GM20431 (cell line): Measurements from ENCODE around the gene CACNB2.

Experiments
- in situ Hi-C: fragments of 300-500 bp; cut with MseI, MboI; formaldehyde crosslinking; loops from one replicate; pipeline ENCODE4 v1.15.0; 2020; ENCODE audit warnings: low sequenced_read_pairs; ENCODE audit not compliant: unreplicated experiment

CACNB2 gene

DNA sequence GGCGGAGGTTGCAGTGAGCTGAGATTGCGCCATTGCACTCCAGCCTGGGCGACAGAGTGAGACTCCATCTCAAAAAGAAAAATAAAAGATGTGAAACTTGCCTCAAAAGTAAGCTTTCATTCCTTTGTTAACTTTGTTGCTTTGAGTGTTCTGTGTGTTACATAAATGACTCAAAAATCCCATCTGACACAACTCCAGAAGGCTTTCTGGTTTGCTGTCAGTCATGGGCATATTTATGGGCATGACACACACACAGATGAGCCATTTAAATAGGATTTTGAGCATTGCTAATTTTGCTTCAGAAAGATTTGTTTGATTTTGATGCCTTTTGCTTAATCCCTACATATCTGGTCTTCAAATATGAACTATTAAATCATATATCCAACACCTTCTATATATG is 82.6 kb downstream of the CACNB2 start:
- in situ Hi-C loops, result no loop called here

DNA sequence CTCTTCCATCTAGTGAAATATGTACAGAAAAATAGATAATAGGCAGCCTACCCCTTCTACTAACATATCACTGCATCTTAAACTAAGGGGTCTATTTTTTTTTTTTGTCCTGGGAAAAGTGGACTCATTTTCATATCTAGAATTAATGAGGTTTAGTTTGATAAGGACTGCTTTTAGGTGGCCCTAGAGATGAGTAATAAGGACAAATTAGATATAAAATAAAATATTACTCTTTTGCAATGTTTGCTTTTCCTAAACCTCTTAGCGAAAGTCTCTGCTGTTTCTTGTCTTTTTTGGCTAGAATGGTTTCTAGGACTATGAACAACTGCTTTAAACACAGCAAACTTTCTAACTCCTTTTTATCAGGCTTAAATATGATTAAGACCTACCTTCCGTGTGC is 83.7 kb downstream of the CACNB2 start:
- in situ Hi-C loops, result no loop called here

DNA sequence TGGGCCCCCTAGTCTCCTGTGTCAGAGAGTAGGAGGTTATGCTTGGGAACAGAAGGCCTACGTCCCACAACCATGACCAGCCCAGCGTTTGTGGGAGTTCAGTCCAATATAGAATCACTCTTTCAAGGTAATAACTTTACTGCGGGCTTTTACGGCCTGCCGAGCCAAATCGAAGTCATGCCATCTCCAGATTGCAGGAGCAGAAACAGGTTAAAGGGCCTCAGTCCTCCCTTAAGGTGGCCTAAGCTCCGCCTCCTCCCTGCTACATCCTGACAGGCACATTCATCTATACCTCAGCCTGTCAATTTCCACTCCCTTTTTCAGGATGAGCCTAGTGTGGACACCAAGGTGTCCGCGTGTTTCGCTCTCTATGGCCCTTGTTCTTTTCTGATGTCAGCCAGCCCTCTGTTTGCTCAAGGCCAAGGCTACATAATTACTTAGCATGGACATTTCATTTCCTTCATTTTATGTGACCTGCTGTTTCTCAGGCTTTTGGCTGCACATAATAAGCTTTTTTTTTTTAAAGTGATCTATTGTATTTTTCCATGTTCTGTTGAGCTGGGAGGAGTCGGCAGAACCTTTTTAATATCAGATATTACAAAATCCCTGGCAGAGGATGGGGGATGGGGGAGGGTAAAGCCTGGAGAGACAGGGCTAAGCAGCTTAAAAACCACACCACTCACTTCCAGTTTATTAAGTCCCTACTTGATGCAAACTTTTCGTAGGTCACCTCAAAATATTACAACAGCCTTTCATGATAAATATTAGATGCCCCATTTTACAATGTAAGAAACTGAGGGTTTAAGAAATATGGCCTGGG is 84.6 kb downstream of the CACNB2 start:
- in situ Hi-C loops, result no loop called here

DNA sequence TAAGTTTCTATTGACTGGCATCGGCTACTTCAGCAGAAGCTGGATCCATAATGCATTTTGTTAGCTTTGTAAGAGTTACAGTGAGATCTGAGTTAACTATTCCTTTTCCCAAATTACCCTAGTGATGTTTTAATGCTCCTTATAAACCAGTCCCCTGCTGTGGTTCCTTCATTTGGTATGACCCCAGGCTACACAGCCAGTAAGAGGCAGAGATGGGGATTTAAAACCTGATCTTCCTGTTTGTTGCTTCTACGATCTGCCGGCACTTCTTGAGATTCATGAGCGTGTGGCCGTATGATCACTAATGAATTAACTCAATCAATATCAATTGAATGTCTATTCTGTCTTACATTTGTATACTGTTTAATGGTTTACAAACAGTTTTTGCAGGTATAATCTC is 86.1 kb downstream of the CACNB2 start:
- in situ Hi-C loops, result no loop called here

DNA sequence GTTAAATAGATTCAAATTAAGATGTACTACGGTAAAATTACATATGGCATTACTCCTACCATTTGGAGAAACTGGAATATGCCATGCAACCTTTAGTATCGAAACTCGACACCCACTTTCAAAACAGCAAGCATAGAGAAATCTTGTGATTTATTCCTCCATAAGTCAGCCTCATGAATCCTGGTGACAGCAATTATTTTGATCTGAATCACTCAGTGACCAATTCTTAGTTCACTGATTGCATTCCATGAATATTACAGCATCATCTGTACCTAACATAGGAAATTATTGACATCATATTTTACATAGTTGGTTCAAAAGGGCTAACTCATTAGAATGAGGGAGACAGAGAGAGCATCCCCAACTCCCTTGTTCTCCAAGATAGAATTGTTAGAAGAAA is 89.6 kb downstream of the CACNB2 start:
- in situ Hi-C loops, result no loop called here

DNA sequence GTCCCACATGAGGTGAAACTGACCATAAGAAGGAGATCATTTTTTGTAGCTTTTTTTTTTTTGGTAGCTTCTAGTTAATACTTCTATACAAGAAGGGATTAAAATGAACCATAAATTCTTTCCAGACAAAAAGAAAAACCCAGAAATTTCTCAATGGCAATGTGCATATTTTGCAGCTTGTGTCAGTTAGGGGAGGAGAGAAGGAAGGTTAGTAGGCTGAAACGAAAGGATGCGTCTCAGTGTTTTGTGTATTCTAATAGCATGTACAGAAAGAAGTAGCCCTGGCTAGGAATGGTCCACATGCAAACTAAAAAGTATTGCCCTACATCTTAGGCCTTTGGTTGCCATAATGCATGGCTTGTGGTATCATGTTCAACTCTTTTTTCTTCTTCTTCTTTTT is 90.6 kb downstream of the CACNB2 start:
- in situ Hi-C loops, result no loop called here

DNA sequence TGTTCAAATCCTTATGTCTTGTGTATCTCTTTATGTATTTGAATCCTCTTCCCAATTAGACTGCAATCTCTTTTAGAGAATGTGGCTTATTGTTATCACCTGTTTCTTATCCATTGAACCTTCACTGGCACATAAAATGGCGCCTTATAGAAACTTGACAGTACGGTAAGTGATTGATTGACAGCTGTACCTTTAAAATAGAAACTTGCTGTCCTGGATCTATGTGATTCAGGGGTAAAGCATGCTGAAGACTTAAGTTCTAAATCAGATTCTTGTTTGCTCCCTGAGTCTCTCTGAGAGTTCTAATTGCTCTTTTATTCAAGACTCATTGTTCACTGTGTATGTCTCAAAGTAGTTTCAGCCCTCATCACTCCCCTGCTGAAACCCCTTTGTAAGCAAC is 91.3 kb downstream of the CACNB2 start:
- in situ Hi-C loops, result no loop called here

DNA sequence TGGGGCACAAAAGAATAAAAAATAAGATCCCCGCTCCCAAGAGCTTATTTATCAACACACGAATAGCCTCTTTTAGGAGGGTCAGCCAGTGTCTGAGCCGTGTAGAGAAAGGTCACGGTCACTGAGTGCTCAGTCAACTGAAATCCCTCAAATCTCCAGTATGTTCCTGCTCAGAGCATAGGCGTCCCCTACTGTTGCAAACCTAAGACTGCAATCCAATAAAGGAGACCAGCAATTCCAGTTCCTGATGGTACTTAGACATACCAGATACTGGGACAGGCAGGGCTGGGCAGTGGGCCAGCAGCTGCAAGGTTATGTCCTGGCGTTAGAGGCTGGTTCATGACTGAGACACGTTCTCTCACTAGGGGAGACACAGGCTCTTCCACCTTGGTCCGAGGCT is 93.6 kb downstream of the CACNB2 start:
- in situ Hi-C loops, result no loop called here

DNA sequence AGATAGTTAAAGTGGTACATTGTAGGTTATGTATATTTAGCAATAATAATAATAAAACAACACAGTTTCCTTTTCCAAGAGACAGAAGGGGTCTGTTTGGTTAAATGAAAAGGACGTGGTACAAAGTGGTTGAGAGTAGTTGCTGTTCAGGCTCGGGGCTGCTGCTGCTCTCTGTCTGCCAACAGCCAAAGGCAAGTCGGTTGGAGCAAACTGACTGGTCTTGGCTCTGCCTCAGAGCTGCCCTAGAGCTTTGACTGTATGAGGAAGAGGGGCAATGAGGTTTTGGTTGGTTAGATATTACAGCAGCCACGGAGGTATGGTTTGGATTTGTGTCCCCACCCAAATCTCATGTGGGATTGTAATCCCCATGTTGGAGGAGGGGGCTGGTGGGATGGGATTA is 95.3 kb downstream of the CACNB2 start:
- in situ Hi-C loops, result no loop called here

DNA sequence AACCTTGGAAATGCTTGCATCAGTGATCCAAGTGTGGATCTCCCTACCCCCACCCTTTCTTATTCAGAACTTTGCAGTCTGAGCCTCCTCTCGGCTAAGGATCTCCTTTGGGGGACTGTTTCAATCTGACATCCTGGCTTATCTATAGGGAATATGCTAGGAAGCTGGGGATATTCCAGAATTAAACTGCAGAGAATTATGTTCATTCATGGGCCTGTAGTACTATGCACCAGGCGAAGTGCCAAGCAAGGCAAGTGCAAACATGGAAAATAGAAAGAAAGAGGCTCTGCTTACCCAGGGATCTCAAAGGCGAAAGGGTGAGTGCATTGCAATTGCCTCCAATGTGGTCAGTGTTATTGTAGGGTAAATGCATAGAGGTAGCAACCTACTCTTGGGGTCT is 96.5 kb downstream of the CACNB2 start:
- in situ Hi-C loops, result no loop called here

DNA sequence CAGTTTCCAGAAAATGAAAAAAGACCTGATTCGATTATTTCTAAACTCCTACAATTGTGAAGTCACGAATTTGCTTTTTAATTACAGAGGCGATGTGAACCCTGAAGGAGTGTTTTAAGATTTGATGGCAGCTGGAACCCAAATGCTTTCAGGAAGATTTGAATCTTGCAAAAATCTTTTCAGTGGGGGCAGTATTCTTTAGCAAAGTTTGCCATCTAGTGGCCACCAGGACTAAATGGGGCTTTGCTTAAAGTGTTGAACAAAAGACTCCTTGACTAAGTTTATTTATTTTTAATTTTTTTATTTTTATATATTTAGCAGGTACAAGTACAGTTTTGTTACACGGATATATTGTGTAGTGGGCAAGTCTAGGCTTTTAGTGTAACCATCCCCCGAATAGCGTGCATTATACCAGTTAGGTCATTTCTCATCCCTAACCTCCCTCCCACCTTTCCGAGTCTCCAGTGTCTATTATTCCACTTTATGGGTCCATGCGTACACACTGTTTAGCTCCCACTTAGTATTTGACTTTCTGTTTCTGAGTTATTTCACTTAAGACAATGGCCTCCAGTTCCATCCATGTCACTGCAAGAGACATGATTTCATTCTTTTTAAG is 98.8 kb downstream of the CACNB2 start:
- in situ Hi-C loops, result no loop called here

DNA sequence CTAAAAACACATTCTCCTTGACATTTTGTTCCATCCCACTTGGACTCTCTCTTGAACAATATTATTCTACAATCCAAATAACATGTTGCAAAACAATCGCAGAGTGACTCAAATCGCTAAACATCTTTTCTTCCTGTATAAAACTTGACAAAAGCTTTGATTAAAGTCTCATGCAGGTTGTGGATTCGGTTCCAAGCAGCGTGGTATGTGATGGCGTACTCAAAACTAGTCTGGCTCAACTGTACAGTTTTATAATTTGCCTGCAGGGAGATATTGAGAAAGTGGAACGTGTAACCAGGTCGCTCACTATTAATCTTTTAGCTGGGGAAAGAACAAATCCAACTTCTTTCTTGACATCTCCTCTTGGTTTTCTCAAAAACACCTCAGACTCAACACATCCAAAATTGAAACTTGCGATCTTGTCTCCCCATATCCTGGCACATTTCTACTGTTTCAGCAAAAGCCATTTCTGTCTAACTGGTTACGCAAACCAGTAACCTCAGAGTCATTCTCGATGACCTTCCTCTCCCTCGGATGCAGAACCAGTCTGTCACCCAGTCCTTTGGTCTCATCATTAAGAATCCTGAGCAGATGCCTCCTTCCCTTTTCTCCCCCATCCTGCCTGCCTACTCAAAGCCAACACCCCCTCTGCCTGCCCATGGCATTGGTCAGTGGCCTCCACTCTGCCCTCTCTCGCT is 100.1 kb downstream of the CACNB2 start:
- in situ Hi-C loops, result no loop called here

DNA sequence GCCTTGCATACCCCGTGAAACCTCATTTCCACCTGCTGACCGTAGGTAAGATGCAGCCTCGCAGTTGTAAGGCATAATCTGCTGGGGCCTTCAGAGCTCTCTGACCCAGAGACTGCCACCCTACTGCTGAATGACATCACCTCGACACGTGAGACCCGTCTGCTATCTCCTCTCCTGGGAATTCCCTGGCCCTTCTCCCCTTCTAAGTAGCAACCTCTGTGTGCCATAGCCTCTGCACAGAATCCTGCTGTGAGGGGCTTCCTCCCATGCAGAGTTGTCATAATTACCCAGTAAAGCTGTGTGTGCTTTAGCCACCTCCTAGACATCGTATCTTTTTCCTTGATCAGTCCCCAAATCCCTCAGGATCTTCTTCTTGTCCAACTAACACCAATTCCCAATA is 106.7 kb downstream of the CACNB2 start:
- in situ Hi-C loops, result no loop called here

DNA sequence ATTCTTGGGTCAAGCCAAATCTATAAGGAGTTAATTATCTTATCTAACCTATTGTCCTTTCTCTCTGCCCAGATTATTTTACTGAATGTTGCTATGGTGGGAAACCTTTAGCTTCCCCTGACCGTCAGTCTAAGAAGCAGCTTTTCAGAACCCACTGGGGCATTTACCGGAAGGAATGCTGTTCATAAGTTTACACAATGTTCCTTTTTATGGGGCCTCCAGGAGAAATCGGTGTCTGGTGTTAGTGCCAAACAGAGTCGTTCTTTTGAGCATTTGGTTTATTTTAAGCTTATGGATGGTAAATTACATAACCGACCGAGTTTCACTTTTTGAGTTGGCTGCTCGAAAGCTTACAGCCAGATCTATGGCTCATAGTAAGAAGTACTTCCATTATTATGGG is 111.9 kb downstream of the CACNB2 start:
- in situ Hi-C loops, result no loop called here

DNA sequence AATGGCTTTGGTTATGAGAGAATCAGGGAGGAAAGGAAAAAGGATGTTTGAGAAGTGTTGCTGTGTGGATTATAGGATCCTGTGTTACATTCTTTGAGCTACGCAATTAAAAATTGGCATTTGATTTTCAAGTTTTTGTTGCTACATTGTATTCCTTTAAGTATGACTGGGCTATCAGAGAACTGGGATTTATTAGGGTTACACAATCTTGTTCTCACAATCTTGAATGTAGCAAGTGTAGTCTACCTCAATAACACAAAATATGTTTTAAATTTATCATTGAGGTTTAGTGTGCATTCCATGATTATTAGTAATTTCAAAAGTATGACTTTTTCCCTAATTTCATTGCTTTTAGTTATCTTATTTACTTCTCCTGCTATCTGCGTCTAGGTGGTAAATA is 113.9 kb downstream of the CACNB2 start:
- in situ Hi-C loops, result no loop called here

DNA sequence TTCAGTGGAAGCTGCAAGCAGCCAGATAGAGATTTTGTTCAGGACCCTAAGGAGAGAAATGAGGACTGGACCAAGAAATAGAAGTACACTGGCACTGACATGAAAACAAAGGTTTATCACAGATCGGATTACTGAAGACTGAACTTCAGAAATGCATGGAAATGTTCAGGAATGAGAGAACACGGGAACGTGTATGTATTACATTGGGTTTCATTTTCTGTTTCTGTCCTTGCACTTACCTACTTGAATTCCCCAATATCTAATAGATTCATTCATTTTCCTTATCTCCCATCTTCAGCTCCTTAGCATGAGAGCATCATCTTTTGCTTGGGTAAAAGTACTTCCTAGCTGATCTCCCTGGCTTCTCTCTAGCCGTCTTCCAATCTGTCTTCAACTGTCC is 114.5 kb downstream of the CACNB2 start:
- in situ Hi-C loops, result no loop called here

DNA sequence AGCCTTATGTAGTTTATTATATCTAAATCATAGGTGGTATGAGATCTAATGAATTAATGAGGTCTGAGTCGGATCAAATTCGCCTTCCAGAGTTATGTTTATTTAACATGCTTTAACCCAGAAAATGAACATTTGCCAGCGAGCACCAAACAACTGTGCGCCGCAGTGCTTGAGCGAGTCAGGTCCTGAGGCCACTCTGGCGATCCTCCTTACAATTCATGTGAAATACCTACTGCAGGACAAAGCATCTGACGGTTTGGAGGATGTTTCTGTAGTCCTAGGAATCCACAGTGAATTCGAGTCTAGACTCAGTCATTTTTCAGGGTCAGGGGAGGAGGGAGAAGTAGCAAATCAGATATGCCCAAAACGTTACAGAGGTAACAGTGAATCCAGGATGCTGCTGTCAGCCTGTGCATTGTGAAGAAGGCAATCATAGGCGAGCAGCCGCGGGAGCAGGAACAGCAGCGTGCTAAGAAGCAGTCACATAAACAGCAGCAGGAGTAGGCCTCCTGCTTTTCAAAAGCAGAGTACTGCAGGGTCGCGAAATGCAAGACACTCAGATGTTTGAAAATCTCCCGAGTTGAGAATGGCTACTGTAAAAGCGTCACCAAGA is 120.2 kb downstream of the CACNB2 start:
- in situ Hi-C loops, result no loop called here

DNA sequence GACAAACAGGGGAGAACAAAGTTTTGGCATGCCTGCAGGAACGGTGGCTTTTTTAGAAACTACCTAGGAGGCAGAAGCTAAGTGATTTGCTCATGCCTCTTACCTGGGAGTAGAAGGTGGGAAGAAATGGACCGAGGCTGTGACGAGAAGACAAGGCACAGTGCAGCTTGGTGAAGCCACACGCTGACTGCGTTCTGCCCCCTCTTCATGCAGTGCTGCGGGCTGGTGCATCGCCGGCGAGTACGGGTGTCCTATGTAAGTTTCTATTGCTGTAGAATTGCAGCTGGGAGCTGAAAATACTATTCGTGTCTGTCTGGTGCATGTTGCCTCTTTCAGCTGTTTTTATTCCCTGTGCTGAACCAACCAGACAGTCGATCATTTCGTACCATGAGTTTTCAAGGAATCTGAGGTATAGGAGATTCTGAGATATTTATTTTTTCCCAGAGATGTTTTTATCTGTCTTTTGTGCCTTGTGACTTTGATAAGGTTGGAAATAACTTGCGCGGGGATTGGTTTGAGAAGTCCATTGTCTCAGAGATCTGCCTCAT is 120.9 kb downstream of the CACNB2 start:
- in situ Hi-C loops, result no loop called here

DNA sequence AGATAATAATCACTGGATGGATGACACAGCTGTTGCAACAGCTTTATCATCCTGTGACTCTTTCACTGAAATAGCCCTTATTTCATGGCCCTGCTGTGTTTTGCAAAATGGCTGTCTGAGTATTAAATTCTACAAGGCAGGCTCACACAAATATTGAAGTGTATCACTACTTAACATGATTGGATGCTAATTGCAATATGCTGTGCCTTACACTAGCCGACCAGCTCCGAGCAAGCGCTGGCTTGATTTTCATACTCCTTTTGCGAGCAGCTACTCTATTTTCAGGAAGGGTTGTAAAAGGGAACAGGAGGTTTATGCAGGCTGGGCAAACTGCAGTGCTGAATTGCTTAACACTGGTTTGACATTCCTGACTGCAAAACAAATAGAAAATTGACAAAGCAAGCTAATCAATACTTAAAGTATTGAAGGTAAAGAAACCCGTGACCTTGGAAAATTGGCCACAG is 121.6 kb downstream of the CACNB2 start:
- in situ Hi-C loops, result no loop called here

DNA sequence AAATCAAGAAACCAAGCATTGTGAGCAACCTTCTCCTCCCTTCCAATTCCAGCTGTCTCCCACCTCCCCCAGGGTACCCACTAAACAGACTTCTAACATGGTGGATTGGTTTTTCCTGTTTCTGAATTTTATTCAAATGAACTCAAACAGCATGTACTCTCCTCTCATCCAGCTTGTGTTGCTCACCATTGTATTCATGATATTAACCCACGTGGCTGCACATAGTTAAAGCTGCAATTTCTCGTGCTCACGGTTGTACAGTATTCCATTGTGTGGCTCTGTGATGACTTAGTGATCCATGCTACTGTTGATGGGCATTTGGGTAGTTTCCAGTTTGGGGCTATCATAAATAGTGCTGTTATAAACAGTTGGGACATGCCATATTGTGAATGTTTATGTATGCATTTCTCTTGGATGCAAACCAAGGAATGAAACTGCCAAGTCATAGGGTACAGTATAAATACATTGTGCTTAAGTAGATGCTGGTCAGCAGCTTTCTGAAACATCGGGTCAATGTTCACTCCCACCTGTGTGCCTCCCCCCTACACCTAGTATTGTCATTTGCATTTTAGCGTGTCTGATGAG is 124.3 kb downstream of the CACNB2 start:
- in situ Hi-C loops, result no loop called here
